ELR (cell line): ENCODE measurements around the gene NLGN4Y.
"Not testable (repeated sequence)": the region's sequence is repeated elsewhere in the genome, so short reads cannot be mapped to it uniquely, and the experiment has no call there.

Experiments used
- DNase-seq: peaks from one replicate; pipeline ENCODE4 v3.0.0-alpha.2; 2015; ENCODE audit warnings: low read depth

NLGN4Y gene

DNA sequence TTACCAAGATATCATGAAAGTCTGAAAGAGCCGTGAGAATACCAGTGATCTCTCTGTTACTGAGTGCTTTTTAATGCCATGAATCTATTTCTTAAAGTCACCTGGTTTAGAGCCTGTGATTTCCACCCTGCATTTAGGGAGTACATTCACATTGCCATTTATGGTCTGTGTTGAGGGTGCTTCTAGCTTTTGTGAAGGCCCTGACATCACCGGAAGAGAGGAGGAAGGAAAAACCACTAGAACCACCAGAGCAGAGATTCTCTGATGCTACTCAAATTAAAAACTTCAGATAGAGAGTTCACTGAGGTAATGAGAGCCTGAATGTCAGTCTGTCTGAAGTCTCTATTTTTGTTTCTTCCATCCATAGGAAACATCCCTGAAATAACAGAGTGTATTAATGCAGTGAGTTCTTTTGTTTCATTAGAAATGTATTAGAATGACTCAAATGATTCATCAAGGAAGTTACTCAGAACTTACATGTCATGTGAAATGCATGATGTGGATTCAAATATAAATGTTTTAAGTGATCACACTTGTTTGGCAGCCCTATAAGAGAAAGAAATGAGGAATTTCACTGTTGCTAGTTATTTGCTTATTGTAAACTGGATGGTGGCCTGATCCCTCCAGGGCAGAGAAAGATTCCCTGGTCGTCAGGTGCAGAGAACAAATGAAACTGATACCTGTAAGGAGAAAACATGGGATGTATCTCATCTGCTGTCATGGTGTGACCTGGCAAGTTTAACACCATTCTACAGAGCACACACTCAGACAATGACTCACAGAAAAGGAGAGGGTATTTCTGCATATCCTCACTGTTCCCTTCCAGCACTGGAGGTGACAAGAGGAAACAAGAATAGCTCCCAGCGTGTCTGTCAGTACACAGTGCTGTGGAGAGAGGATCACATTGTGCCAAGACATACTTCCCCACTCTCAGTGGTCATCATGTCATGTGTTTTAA, 310.1 kb downstream of the NLGN4Y start:
- DNase-seq: peak; percentile 69

DNA sequence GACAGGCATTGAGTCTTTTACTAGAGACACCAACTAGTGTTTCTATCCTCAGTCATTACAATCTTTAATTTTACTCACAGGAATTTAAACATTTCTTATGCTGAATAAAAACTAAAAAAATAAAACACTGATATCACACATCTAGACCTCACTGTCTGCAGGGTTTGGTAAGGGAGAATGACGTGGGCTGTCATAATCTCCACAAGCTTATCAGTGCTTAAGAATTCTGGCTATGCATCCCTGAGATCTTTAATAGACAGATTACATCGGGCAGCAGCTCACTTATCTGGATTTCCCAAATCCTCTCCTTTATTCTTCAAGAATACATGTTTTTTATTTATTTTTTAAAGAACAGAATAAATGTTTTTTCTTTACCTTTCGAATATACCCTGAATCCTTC, 313.1 kb downstream of the NLGN4Y start:
- DNase-seq: no peak

DNA sequence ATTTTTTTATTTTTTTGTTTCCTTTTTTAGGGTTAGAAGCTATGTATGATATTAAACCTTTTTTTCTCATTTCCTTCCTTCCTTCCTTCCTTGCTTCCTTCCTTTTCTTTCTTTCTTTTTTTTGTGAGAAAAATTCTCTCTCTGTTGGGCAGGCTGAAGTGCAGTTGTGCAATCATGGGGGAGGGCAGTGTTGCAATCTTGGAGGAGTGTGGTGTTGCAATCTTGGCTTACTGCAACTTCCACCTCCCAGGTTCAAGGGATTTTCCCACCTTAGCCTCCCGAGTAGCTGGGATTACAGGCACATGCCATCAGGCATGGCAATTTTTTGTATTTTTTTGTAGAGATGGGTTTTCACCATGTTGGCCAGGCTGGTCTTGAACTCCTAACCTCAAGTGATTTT, 326.4 kb downstream of the NLGN4Y start:
- DNase-seq: no peak

DNA sequence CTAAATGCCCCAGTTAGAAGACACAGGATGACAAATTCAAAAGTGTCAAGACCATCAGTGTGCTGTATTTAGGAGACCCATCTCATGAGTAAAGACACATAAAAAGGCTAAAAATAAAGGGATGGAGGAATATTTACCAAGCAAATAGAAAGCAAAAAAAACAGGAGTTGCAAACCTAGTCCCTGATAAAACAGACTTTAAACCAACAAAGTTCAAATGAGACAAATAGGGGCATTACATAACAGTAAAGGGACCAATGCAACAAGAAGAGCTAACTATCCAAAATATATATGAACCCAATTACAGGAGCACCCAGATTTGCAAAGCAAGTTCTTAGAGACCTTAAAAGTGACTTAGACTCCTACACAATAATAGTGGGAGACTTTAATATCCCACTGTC, 336.1 kb downstream of the NLGN4Y start:
- DNase-seq: no peak

DNA sequence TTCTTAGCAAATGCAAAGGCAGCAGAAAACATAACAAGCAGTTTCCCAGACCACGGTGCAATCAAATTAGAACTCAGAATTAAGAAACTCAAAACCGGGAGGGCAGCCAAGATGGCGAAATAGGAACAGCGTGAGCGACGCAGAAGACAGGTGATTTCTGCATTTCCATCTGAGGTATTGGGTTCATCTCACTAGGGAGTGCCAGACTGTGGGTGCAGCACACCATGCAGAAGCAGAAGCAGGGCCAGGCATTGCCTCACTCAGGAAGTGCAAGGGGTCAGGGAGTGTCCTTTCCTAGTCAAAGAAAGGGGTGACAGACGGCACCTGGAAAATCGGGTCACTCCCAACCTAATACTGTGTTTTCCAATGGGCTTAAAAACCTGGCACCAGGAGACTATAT, 336.7 kb downstream of the NLGN4Y start:
- not testable (repeated sequence) for DNase-seq

DNA sequence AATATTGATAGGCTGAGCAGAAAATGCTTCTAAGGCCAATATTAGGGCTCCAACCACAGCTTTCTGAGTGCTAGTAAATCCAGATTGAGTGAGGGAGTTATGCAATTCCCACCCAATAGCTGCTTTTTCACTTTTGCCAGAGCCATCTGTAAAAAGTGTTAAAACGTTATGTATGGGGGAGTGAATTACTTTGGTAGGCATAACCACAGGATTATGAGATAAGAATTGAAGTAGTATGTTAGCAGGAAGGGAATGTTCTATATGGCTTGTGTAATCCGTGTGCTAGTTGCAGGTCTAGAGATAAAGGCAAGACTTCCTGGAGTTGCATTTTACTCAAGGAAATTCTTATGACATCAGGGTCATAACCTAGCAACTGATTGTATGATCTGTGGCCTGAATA, 347.6 kb downstream of the NLGN4Y start:
- no peak for DNase-seq
